HG03060 (cell line): ENCODE data around the gene LANCL2.
"Not testable (repeated sequence)": the region's sequence is repeated elsewhere in the genome, so short reads cannot be mapped to it uniquely, and the experiment has no call there.

Experiments used
- ATAC-seq: cut with Tn5 transposase; IDR thresholded peaks from one replicate; pipeline ENCODE4 v1.9.1; 2021; ENCODE audit warnings: low read depth, moderate number of reproducible peaks; ENCODE audit not compliant: unreplicated experiment

Gene LANCL2

GRCh38 chr7:55465691-55466090, 100.6 kb downstream of the LANCL2 start:
- ATAC-seq = no peak

DNA sequence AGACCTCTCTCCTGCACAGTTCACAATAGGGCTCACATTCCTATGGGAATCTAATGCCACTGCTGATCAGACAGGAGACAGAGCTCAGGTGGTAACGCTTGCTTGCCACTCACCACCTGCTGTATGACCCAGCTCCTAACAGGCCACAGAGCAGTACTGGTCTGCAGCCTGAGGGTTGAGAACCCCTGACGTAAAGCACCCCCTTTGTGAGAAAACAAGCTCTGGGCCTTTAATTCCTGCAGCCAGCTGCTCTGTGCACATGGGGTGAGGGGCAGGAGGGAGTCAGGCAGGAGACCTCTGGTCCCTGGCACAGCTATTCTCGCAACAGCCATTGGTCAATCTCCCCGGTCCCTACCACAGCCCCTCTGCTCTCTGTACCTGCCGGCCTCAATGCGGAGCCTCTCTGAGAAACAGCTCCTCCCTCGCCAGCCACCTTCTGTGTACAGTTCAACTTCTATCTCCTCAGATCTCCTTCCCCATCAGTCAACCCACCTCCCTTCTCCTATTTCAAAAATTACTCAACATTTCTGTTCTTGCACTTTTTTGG, 102.0 kb downstream of the LANCL2 start:
- ATAC-seq = no peak

GRCh38 chr7:55468495-55468894, 103.4 kb downstream of the LANCL2 start:
- ATAC-seq = no peak

GRCh38 chr7:55469271-55469681, 104.1 kb downstream of the LANCL2 start:
- no peak for ATAC-seq

- no peak for ATAC-seq
Measured at GRCh38 chr7:55469721-55470120, 104.6 kb downstream of the LANCL2 start.

GRCh38 chr7:55470261-55470660, 105.1 kb downstream of the LANCL2 start:
- ATAC-seq = no peak

DNA sequence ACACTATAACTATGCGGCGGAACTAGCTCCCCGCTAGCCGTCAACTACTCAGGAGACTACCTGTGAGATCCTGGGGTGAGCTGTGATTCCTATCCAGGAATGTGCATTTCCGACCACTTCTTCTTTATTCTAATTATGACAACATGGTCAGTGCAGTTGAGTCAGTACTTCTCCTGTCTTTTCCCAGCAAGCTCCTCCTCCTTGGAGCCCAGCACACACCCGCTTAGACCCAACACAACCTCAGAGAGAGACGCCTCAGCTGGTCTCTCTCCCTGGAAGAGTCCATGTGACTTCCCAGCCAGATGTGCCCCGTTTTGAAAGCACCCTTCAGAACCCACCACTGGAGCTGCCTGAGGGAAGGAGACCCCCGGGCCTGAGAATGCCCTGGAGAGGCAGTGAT, 106.5 kb downstream of the LANCL2 start:
- not testable (repeated sequence) for ATAC-seq

DNA sequence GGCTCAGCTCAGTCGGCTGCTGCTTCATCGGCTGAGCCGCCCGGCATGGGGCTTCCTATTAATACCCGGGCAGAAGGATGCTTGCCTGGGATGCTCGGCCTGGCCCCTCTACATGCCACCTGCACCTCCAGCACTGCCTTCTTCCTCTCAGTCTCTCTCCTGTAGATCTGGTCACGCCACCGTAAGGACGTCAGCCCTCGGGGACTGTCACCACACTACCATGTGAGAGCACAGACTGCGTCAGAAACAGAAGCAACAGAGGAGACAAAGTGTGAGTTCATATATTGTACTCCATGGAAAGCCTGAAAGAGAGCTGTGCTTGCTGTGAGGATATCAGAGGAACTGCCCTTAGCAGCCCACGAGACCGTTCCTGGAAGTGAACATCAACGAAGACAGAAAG, 107.3 kb downstream of the LANCL2 start:
- ATAC-seq = not testable (repeated sequence)

- ATAC-seq = no peak
Measured at GRCh38 chr7:55472928-55473725, 108.0 kb downstream of the LANCL2 start.

DNA sequence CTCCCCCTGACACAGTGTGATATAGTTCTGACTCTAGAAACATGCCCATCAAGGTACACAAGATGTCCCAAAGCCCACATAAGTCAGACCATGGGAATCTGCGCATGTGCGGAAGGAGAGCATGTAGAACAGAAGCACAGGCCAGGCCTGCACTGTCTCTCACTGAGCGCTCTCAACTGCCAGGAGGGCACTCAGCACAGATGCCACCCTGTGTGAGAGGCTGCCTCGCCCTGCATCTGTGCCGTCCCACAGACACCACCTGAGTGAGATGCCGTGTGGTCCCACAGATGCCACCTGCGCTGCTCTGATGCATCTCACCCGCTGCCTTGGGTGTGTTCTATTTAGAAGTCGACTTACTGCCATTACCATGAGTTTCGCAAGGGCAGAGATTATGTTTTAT, 108.8 kb downstream of the LANCL2 start:
- no peak for ATAC-seq

DNA sequence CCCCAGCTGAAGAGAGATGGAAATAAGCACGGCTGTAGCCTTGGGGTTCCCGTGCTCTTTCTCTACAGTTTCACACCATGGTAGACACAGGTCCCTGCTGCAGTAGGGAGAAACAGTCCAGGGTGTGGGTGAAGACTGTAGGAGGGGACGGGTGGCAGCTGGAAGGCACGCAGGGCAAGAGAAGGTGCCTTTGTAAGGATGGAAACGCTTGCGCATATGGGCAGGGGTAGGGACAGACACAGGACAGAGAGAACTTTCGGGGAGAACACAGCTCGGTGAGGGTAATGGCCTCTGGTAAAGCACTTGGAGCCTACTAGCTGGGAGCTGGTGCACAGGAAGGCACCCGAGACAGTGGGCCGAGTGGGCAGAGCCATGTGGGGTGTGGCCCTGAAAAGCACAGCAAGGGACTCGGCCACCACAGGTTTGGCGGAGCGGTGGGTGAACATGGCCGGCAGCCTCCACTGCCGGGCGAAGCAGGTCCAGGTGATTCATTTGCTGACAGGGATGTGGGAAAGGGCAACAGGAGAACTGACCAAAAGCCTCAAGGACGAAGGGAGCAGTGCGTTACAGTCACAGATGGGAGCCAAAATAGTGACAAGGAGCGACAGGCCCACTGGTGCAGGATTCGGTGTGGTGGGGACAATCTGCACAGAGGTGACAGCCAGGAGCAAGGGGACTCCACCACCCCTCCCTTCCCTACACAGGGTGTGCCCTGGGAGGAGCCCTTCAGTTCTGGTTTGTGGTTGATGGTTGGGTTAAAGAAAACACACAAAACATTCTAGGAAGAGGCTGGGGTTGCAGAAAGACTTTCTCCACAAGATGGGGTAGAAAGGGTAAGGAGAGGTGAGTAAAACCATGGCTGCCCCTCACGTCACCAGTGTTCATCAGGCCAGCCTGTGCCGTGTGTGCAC, 110.1 kb downstream of the LANCL2 start:
- no peak for ATAC-seq

DNA sequence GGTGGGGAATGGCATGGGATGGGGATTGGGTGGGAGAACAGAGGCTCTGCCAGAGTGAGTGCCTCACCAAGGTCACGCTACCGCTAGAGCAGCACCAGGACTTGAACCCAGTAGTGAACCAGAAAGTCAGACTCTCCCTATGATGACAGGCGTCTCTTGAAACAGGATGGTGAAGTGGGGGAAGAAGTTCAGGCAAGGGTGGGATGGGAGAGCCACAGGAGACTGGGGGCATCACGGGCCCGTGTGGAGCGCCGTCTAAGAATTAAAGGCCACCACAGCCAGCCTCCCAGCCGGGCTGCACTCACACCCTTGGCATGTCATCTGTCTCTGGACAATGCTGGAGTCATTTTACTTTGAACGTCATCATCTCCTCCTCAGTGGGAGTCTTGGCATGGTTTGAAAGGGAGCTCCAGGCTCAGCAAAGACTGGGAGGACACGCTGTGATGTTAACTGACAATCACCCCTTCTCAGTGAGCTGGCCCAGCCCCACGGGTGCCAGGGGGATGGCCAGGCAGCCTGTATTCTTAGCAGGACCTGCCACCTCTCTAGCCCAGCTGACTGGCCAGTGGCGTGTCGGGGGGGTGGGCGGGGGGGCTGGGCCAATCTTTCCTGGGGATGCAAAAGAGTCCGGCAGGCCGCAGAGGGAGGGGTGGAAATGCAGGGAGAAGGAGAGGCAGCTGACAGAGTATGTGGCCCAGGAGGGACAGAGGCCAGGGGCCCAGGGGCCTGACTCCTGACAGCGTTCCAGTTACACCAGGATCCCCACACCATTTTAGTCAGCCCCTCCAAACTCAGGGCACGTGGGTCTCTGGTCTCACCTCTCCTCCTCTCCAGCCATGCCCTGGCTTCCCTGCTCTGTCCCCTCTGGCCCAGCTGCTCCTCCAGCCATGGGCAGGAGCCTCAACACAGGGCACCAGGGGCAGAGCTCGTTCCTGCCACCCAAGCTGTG, 111.0 kb downstream of the LANCL2 start:
- ATAC-seq = no peak

- ATAC-seq = no peak
Measured at GRCh38 chr7:55476852-55477780, 112.0 kb downstream of the LANCL2 start.

GRCh38 chr7:55477781-55478374, 112.7 kb downstream of the LANCL2 start:
- ATAC-seq = no peak

GRCh38 chr7:55478700-55479099, 113.6 kb downstream of the LANCL2 start:
- ATAC-seq = no peak

GRCh38 chr7:55481155-55481554, 116.0 kb downstream of the LANCL2 start:
- ATAC-seq = no peak

DNA sequence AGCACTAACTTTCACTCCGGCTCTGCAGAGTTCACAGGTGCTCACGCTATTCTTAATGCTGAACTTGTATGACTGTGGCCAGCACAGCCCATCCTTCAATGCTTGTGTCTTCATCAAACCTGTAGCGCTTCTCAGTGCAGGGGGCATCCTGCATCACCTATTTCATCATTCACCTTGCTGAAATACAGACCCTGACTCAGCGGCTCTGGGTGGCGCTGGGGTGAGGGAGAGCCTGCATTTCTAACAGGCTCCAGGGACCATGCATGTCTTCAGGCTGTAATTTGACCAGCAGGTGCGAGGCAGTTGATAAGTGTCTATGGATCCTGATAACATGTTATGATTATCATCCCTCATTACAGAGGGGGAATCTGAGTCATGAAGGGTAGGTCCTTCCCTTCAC, 117.9 kb downstream of the LANCL2 start:
- no peak for ATAC-seq
